ENCODE measurements around the gene PLIN4. TPM values are rescaled to one million over a fixed set of nuclear protein-coding genes. Genes with fewer than 3 reads are reported as not detected.

Gene PLIN4
- total RNA-seq, 1 donor = under 0.01 TPM

- DNase-seq (ENCODE audit: insufficient read length, low spot score, missing footprints) = no peak
- H2AFZ ChIP-seq (ENCODE audit: low read length) = no peak overlapping the region
- no peak overlapping the region for H3K4me2 ChIP-seq (ENCODE audit: insufficient read depth, low read length)
- peaks cover 7% of the 10 kb centered on the region for H3K4me1 ChIP-seq (ENCODE audit: insufficient read depth, low read length)
- H3K36me3 ChIP-seq (ENCODE audit: insufficient read depth, low read length) = no peaks in the 10 kb centered on the region
- H3K27ac ChIP-seq (ENCODE audit: low read depth, low read length) = no peak overlapping the region
- H4K20me1 ChIP-seq (ENCODE audit: insufficient read depth, low read length) = no peaks in the 10 kb centered on the region
- H3K4me3 ChIP-seq (ENCODE audit: insufficient read depth, low read length) = no peak overlapping the region
- no peaks in the 10 kb centered on the region for H3K79me2 ChIP-seq (ENCODE audit: insufficient read depth, low read length)
- no peaks in the 10 kb centered on the region for H3K9me3 ChIP-seq (ENCODE audit: low read depth, low read length)
- H3K27me3 ChIP-seq (ENCODE audit: insufficient read depth, low read length) = peaks cover 17% of the 10 kb centered on the region
- TF ChIP-seq CTCF (IDR thresholded peaks at IDR 0.05; ENCODE audit: extremely low read depth, low read depth, low read length) = no peak
These were observed 3.6 kb upstream of the PLIN4 start for GRCh38 chr19:4521888-4522242.

- peaks cover 17% of the 10 kb centered on the region for H3K27me3 ChIP-seq (ENCODE audit: insufficient read depth, low read length)
- no peaks in the 10 kb centered on the region for H3K36me3 ChIP-seq (ENCODE audit: insufficient read depth, low read length)
- H3K4me3 ChIP-seq (ENCODE audit: insufficient read depth, low read length) = no peak overlapping the region
- H2AFZ ChIP-seq (ENCODE audit: low read length) = no peak overlapping the region
- no peaks in the 10 kb centered on the region for H3K79me2 ChIP-seq (ENCODE audit: insufficient read depth, low read length)
- no peaks in the 10 kb centered on the region for H3K9me3 ChIP-seq (ENCODE audit: low read depth, low read length)
- peaks cover 7% of the 10 kb centered on the region for H3K4me1 ChIP-seq (ENCODE audit: insufficient read depth, low read length)
- no peak for DNase-seq (ENCODE audit: insufficient read length, low spot score, missing footprints)
- no peak for TF ChIP-seq CTCF (IDR thresholded peaks at IDR 0.05; ENCODE audit: extremely low read depth, low read depth, low read length)
- no peaks in the 10 kb centered on the region for H4K20me1 ChIP-seq (ENCODE audit: insufficient read depth, low read length)
- H3K27ac ChIP-seq (ENCODE audit: low read depth, low read length) = no peak overlapping the region
- no peak overlapping the region for H3K4me2 ChIP-seq (ENCODE audit: insufficient read depth, low read length)
These were observed 3.0 kb upstream of the PLIN4 start for GRCh38 chr19:4521170-4521887.

GRCh38 chr19:4519521-4520277 lies 1.4 kb upstream of the PLIN4 start:
- Histone ChIP-seq H3K27ac (ENCODE audit: low read depth, low read length) (no peak overlapping the region), H3K4me1 (ENCODE audit: insufficient read depth, low read length) (peaks cover 7% of the 10 kb centered on the region), H4K20me1 (ENCODE audit: insufficient read depth, low read length) (no peaks in the 10 kb centered on the region), H3K4me2 (ENCODE audit: insufficient read depth, low read length) (no peak overlapping the region), H3K27me3 (ENCODE audit: insufficient read depth, low read length) (peaks cover 20% of the 10 kb centered on the region), H2AFZ (ENCODE audit: low read length) (peak overlapping the region; percentile 29), H3K4me3 (ENCODE audit: insufficient read depth, low read length) (no peak overlapping the region), H3K9me3 (ENCODE audit: low read depth, low read length) (no peaks in the 10 kb centered on the region), H3K36me3 (ENCODE audit: insufficient read depth, low read length) (no peaks in the 10 kb centered on the region), H3K79me2 (ENCODE audit: insufficient read depth, low read length) (no peaks in the 10 kb centered on the region)
- no peak for TF ChIP-seq CTCF (IDR thresholded peaks at IDR 0.05; ENCODE audit: extremely low read depth, low read depth, low read length)
- peak; percentile 92 for DNase-seq (ENCODE audit: insufficient read length, low spot score, missing footprints)

GRCh38 chr19:4519172-4519496 lies 848 bp upstream of the PLIN4 start:
- H3K4me2 ChIP-seq (ENCODE audit: insufficient read depth, low read length) = no peak overlapping the region
- H3K4me1 ChIP-seq (ENCODE audit: insufficient read depth, low read length) = peaks cover 7% of the 10 kb centered on the region
- no peak for DNase-seq (ENCODE audit: insufficient read length, low spot score, missing footprints)
- H3K4me3 ChIP-seq (ENCODE audit: insufficient read depth, low read length) = no peak overlapping the region
- no peaks in the 10 kb centered on the region for H4K20me1 ChIP-seq (ENCODE audit: insufficient read depth, low read length)
- no peak for TF ChIP-seq CTCF (IDR thresholded peaks at IDR 0.05; ENCODE audit: extremely low read depth, low read depth, low read length)
- no peak overlapping the region for H2AFZ ChIP-seq (ENCODE audit: low read length)
- H3K9me3 ChIP-seq (ENCODE audit: low read depth, low read length) = no peaks in the 10 kb centered on the region
- no peaks in the 10 kb centered on the region for H3K36me3 ChIP-seq (ENCODE audit: insufficient read depth, low read length)
- H3K79me2 ChIP-seq (ENCODE audit: insufficient read depth, low read length) = no peaks in the 10 kb centered on the region
- H3K27me3 ChIP-seq (ENCODE audit: insufficient read depth, low read length) = peaks cover 20% of the 10 kb centered on the region
- no peak overlapping the region for H3K27ac ChIP-seq (ENCODE audit: low read depth, low read length)

Measured in osteoblast (primary cell).